ENCODE measurements around the gene COPE. TPM values are rescaled to one million over a fixed set of nuclear protein-coding genes. Genes with fewer than 3 reads are reported as not detected.

Gene COPE
- total and polyA plus RNA-seq, 2 of the 8 experiments (the other 6 are each of a cell fraction or from before 2014, with no cell fraction given), result 178 to 356 TPM

DNA sequence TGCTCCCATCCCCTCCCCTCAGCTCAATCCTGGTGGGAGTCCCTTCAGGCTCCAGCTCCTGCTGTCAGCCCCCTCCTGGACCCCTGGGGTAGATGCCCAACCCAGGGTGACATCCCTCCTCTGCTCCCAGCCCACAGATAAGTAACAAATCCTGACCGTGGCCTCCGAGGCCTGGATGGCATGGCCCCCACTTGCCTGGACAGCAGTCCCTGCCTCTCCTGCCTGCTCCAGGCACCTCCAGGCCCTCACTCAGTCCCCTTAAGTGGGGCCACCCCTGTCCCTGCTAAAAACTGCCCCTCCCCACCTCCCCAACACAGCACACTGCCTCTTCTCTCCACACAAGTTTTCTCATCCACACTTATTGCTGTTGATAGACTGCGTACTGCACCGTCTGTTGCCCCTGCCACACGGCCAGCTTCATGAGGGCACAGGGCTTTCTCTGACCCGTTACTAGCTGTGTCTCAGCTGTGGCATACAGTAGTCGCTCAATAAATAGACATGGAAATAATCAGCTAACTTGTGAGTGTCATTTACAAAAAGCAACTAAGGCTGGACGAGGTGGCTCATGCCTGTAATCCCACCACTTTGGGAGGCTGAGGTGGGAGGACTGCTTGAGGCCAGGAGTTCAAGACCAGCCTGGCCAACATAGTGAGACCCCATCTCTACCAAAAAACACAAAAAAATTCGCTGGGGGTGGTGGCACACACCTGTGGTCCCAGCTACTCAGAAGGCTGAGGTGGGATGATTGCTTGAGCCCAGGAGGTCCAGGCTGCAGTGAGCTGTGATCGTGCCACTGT, 29.0 kb downstream of the COPE start (continued):
- TF ChIP-seq CEBPB (IDR thresholded peaks at IDR 0.05; ENCODE audit: low read depth, low read length), result no peak
